TTC549 (cell line): ENCODE measurements around the gene TMEM184B.

ENCODE experiments used
- FAIRE-seq: peaks from 2 replicates; lab custom pipeline; 2012; peaks lifted over from hg19 to GRCh38; lab: Jason Lieb, UNC

Gene TMEM184B

DNA sequence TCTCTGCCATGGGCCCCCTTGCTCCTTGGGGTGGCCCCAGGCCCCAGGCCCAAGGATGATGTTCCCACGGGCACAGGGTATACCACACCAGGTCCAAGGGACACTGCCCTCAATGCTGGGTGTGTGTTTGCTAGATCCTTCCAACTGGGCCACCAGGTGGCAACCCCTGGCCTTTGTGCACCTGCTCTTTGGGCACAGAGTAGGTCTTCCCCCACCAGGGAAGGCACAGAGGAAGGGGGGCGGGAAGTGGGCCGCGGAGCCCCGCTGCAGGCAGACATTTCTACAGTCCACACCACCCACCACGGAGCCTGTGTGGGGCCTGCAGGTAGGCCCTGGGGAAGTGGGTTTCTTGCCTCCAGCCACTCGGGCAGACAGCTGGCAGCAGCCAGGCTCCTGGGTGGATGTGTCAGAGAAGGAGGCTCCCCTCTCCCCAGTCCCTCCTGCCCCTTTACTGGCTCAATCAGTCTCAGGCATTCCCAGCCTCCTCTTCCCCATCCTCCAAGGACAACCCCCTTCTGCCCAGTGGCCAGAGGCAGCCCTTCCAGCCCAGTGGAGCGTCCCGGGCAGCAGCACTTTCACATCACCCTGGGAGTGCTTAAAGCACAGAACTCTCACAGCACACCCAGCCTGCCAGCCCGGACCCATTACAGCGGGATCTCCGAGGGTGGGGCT lies 49.4 kb downstream of the TMEM184B start:
- no peak for FAIRE-seq

DNA sequence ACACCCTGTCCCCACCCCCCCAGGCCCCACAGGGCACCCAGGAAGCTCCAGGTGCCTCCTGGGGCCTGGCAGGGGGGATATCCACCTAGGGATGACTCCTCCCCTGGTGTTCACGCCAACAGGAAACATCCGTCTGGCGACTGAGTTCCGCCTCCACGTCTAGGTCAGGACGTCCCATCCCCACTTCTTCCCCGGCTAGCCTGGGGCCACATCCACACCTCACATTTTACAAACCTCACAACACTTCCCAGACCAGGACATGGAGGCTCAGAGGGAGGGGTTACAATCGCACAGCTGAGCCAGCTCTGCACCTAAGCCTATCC lies 50.1 kb downstream of the TMEM184B start:
- FAIRE-seq: no peak

DNA sequence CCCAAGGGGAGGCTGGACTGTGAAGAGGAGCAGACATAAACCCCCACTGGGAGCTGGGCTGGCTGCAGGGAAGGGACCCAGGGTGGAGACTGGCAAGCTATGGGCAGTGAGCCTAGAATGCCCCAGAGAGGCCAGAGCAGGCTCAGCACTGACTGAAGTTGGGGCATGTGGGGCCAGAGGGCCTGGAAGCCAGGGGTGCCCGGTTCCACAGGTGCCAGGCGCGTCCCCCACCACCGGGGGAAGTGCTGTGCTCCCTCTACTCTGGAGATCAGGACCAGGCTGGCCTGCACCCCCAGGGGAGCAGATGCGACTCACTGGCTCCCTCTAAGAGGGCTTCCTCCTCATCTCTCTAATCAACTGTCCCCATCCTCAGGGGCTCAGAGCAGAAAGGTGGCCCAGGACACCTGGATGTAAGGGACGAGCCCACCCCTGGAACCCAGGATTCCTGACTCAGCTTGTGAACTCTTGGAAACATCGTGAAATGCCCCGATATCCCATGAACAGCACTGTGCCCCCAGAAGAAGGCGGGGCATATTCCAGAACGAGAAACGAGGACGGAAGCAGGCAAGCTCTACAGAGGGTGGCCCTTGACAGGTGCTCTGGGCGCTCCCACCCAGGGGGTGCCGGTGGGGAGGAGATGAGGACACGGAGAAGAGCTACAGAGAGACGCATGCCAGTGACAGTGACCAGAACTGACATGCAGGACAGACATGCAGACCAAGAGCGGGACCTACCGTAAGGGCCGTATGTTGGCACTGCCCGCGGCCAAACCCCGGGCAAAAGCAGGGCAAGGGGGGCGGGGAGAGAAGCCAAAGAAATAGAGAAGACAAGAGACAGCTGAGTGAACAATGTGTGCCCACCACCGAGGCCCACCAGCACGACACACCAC lies 50.7 kb downstream of the TMEM184B start:
- no peak for FAIRE-seq

DNA sequence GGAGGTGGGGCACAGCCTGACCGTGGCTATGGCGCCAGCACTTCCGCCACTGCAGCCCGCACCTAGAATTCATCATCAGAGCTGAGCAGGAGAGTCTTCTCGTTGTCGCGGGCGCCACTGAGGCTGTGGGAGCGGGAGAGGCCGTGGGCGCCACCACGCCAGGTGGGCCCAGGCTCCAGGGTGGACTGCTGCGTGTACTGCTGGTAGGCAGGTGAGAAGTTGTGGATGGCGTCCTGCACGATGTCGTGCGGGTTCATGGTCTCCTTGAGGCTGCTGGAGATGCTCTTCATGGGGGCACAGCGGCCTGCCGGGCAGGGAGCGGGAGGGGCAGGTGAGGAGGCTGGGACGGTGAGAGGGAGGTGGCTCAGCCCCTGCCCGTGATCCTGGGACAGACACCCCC lies 51.4 kb downstream of the TMEM184B start:
- no peak for FAIRE-seq

- FAIRE-seq: no peak
Observed at GRCh38 chr22:38220653-38221386, 52.0 kb downstream of the TMEM184B start.

- no peak for FAIRE-seq
Observed at GRCh38 chr22:38220163-38220562, 52.6 kb downstream of the TMEM184B start.

- no peak for FAIRE-seq
Observed at GRCh38 chr22:38219632-38220031, 53.2 kb downstream of the TMEM184B start.

DNA sequence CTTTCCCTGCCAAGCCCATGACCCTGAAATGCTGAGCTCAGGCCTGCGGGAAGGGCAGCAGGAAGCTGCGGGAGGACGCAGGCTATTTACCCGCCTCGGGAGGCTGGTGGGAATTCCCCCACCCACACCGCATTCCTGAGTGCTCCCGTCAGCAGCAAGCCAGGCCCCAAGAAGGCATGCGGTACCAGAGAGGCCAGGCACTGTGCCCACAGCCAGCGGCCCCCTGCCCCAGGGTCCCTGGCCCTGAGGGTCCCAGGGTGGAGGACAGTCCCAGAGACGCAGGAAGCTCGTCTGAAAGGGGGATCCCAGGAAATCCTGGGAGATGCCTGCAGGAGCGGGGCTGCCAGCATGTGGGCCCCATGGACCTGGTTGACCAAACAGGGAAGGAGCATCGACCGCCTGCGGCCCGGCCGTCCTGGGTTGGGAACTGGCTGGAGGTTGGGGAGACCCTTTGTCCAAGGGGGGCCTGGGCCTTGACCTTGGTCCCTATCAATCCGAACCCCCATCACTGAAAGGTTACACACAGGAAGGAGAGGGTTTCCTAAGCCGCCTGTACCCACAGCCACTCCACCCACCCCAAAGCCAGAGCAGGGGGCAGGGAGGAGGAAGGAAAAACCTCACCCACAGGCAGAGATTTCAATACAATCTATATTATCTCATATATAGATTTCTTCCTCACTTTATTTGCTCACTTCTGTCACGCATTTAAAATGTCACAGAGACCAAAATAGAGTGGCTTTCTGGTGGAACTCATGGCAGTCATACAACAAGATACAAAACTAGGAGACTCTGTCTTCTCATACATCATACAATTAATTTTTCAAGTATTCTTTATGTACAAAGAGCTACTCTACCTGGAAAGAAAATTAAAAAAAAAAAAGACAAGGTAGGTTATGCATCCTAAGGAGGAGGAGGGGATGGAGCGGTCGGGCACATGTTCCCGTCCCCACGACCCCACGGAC lies 53.9 kb downstream of the TMEM184B start:
- no peak for FAIRE-seq

GRCh38 chr22:38215156-38216038 lies 57.4 kb downstream of the TMEM184B start:
- FAIRE-seq: no peak

DNA sequence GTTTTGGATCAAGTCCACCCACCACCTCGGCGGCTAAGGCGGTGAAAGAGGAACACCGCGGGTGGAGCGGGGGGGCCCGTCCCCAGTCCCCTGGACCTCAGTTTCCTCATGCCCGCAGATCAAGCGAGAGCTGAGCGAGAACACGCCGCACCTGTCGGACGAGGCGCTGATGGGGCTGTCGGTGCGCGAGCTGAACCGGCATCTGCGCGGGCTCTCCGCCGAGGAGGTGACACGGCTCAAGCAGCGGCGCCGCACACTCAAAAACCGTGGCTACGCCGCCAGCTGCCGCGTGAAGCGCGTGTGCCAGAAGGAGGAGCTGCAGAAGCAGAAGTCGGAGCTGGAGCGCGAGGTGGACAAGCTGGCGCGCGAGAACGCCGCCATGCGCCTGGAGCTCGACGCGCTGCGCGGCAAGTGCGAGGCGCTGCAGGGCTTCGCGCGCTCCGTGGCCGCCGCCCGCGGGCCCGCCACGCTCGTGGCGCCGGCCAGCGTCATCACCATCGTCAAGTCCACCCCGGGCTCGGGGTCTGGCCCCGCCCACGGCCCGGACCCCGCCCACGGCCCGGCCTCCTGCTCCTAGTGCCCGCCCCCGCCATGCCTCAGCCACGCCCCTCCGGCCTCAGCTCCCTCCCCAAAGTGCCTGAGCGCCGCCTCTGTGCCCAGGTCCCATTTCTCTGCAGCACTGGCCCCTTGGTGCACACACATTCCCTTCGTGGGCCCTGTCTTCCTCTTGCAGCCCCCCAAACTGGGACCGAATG lies 58.3 kb downstream of the TMEM184B start:
- no peak for FAIRE-seq

GRCh38 chr22:38213990-38214301 lies 58.9 kb downstream of the TMEM184B start:
- FAIRE-seq: no peak

GRCh38 chr22:38213319-38213989 lies 59.4 kb downstream of the TMEM184B start:
- no peak for FAIRE-seq

- no peak for FAIRE-seq
Observed at GRCh38 chr22:38212442-38212841, 60.4 kb downstream of the TMEM184B start.

DNA sequence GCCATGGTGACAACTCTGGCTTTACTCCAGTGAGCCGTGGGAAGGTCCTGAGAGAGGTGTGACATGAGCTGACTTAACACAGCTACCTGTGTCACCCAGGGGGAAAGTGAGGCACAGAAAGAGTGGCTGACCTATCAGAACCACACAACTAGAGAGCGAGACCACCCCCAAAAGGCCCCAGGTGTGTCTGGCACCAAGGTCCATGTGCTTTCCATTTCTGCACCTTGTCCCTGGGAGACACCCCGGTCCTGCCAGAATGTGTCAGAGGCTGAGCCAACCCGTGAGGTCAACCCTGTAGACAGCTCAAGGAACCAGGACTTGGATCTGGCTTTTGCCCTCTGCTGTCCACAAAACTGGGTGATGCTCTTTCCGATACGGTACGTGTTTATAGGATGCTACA lies 61.3 kb downstream of the TMEM184B start:
- no peak for FAIRE-seq

DNA sequence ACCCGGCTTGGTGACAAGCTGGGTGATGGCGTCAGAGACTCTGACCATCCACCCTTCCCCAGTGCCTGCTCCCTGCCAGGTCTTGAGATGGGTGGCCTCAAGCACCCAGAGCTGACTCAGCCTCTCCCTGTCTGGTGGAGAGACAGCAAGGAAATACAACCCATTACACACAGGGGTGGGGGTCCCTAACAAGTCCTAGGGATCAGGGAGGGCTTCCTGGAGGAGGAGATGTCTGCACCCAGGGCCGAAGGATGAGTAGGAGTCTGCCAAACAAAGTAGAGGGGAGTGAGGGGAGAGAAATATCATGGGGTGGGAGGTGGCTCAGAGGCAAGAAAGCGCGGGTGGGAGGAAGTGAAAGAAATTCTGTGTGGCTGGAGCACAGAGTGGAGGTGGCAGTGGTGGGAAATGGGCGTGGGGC lies 64.2 kb downstream of the TMEM184B start:
- FAIRE-seq: no peak

- FAIRE-seq: no peak
Observed at GRCh38 chr22:38207898-38208432, 64.8 kb downstream of the TMEM184B start.

- FAIRE-seq: no peak
Observed at GRCh38 chr22:38205261-38206128, 67.3 kb downstream of the TMEM184B start.

GRCh38 chr22:38204784-38205183 lies 68.0 kb downstream of the TMEM184B start:
- FAIRE-seq: no peak
